GM18517 (cell line): ENCODE measurements around the gene IL36RN.
"Not testable (repeated sequence)": the region's sequence is repeated elsewhere in the genome, so short reads cannot be mapped to it uniquely, and the experiment has no call there.

ENCODE experiments used
- ATAC-seq: cut with Tn5 transposase; IDR thresholded peaks from one replicate; pipeline ENCODE4 v1.9.1; 2021; ENCODE audit warnings: mild to moderate bottlenecking, moderate library complexity; ENCODE audit not compliant: unreplicated experiment

IL36RN gene

DNA sequence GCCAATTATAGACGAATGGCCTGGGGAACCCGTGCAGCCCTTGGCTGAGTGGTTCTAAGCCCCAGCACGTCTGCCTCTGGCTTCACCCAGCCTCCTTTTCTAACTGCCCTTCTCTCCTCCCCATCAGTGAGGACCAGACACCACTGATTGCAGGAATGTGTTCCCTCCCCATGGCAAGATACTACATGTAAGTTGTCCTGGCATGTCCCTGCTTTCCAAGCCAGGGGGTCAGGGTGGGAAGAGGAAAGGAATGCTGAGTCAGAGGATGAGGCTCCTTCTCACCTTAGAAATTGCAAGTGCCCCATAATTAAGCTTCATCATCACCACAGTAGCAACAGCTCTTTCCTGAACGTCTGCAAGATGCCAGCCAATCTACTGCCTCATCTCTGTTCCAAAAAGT, 13.6 kb downstream of the IL36RN start:
- no peak for ATAC-seq

DNA sequence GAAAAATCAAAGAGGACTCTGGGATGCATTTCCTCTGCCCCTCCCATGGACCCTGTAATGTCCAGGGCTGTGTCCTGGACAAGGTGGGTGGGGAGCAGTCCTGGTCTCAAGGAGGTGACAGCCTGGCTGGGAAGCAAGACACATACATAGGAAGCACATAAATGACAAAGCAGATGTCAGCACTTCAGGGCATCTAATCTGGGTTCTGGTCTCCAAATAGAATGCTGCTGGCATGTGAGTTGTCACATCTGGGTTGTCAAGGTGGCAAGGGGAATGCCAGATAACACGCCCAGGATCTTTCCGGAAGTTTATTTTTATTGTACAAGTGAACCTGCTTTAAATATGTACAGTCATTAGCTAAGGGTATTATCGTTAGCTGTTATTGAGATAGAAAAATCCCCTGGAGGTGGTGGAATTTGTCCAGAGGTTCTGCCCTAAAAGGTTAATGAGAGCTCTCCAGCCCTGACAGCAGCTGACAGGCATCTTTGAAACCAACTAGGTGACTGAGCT, 14.4 kb downstream of the IL36RN start:
- no peak for ATAC-seq

DNA sequence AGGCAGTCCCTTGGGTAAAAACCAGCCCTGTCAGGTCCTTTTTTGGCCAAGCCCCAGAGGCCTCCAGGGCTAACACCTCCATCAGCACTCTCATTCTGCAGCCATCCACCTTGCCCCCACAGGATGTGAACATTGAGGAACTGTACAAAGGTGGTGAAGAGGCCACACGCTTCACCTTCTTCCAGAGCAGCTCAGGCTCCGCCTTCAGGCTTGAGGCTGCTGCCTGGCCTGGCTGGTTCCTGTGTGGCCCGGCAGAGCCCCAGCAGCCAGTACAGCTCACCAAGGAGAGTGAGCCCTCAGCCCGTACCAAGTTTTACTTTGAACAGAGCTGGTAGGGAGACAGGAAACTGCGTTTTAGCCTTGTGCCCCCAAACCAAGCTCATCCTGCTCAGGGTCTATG, 16.0 kb downstream of the IL36RN start:
- no peak for ATAC-seq

DNA sequence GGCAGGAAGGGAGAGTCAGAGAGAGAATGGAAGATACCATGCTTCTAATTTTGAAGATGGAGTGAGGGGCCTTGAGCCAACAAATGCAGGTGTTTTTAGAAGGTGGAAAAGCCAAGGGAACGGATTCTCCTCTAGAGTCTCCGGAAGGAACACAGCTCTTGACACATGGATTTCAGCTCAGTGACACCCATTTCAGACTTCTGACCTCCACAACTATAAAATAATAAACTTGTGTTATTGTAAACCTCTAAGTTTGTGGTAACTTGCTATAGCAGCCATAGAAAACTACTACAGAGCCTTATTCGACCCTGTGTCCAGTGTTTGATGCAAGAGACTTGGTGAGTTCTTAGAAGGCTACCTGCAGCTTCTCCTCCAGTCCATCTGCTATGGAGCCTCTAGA, 16.6 kb downstream of the IL36RN start:
- ATAC-seq = no peak

DNA sequence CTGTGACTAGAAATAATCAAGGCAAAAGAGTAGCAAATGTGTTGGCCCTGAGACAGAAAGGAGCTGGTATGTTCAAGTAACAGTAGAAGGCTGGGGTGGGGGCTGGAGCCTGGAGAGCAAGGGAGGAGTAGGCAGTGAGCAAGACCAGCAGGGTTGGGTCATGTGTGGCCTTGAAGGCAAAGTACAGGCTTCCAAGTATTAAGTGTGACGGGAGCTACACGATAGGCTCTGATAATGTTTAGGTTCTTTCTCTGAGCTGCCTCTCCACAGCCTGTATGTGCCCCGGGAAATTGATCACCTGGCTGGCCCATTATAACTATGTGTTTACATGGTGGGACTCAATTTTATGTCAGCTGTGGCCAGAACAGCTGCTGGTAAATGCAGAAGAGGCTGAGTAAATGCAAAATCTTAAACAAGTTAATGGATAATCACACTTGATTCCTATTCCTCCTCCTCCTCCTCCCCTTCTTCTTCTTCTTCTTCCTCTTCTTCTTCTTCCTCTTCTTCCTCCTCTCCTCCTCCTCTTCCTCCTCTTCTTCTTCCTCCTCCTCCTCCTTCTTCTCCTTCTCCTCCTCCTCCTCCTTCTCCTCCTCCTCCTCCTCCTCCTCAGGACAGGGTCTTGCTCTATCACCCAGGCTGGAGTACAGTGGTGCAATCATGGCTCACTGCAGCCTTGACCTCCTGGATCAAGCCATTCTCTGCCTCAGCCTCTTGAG, 18.1 kb downstream of the IL36RN start:
- ATAC-seq = no peak

DNA sequence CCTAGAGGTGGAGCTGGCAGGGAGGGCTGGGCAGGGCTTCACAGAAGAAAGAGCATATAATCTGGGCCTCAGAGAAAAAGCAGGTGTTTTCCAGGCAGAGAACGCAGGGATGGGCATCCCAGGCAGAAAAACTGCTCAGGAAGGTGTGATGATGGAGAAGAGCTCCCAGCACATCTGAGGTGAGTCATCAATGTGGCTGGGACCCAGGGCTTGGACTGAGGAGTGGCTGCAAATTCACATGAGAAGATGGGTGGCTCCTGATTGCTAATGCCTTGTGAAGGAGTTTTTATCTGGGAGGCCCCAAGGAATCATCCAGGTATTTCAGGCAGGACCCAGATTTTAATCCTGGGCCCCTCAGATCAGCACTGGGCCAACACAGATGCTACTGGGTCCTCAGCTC, 18.9 kb downstream of the IL36RN start:
- no peak for ATAC-seq

DNA sequence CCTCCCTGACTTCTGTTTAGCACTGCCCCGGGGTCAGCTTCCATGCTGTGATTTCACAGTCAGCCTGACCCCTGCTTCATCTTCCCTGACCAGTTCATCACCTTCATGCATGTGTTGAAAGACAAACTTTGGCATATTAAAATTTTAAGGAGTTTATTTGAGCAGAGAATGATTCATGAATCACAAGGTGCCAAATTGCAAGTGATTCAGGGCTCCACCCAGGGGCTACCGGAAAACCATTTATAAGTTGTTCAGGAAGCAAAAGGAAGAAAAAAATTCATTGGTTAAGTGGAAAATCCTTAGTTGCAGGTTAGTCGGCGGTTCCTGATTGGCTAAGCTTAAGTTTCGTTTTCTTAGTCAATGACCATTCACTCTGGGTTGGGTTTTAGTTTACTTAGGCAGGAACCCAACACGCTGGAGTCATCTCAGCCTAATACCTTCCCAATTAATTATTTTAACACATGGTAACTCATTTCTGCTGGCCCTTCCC, 19.4 kb downstream of the IL36RN start:
- ATAC-seq = no peak

DNA sequence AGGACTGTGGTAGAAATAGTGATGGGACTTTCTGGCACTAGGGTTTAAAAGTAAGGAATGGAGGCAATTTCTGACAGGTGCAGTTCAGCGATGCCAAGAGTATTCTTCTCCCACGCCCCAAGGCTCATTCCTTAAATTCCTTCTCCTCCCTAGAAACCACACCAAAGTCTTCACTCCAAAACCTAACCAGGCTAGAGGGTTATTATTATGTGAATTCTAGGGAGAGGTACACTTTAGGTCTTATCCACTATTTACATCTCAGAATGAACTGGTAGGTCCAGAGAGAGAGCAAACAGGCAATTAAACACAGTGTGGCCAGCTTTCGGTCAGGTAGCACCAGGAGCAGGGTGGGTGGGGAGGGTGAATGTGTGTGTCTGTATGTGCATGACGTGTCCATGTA, 20.1 kb downstream of the IL36RN start:
- no peak for ATAC-seq

DNA sequence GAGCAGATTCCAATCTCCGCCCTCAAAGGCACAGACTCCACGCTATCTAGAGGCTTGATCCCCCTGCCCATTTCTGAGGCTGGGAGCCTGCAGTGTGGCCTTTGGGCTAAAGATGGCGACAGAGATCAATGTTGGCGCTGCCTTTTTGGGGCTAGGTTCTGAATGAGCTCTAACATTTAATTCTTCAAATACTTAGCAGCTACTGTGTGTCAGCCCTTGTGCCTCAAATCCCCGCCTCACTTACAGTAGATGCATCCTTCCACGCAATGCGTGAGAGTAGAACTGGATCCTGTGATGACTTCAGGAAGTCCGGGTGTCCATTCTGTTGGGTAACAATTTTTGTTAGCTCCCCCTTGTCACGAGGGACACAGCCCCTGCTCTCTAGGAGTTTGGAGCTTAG, 21.1 kb downstream of the IL36RN start:
- ATAC-seq = no peak

DNA sequence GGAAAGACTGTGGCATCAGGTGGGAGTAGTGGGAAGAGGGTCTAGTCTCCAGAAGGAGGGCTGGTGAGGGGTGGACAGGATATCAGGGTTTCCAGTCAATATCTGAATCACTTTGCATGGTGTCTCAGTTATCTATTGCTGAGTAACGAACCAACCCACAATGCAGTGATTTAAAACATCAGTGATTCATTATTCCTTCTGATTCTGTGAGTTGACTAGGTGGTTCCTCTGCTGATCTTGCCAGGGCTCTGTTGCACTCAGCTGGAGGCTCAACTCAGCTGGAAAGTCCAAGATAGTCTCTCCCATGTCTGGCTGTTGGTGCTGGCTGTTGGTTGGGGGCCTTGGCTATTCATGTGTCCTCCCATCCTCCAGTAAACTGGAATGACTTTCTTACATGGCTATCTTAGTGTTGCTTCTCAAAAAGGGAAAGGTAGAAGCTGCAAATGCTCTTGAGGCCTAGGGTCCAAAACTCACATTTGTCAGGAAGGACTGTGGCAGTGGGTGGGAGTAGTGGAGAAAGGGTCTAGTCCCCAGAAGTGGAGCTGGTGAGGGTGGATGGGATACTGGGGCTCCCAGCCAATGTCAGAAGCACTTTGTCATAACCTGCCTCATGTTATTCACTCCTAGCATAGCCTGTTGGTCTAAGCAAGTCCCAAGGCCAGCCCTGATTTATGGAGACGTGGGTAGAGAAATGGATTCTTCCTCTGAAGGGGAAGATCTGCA, 22.7 kb downstream of the IL36RN start:
- ATAC-seq = no peak

DNA sequence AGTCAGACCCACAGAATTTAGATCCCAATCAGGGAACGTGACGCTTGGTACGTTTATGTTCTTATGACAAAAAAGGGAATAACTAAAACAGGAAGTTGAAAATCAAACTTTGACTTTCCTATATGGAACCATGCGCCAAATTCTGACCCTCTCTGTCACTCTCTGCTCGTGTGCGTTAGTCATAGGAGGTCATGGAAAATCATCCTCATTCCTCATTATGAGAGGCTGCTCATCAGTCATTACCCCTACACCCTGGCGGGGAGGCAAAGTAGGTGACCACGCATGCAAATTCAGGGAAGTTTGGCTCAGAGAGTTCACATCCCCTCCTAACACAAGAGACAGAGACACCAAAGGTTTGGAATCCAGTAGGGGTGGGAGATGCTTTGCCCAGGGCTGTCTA, 24.3 kb downstream of the IL36RN start:
- ATAC-seq = no peak

DNA sequence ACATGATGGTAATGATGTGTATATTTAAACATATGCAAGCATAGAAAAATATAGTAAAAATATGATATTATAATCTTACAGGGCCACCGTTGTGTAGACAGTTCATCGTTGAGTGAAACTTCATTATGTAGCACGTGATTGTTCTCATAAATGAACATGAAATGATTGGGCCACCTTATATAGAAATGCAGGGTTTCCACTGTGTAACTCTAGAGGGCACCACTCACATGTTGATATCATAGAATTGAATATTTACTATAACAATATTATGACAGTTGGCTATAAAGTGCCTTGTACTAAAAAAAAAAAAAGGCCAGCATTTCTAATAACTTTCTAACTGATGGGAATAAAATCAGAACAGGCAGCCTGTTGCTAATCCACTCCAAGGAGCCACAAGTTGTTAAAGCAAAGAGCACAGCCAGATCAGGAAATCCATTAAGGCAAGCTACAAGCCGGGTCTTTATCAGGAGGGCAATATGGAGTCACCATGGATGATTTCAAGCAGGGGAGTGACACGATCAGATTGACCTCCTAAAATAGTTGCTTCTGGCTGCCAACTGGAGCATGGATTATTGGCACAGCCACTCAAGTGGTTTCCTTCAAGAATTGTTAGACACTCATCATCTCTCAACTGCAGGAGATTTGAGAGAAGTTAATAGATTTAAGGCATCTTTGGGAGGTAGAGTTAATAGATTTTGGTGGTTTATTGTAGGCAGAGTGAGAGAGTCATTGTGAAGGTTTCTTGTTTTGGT, 25.4 kb downstream of the IL36RN start:
- no peak for ATAC-seq

DNA sequence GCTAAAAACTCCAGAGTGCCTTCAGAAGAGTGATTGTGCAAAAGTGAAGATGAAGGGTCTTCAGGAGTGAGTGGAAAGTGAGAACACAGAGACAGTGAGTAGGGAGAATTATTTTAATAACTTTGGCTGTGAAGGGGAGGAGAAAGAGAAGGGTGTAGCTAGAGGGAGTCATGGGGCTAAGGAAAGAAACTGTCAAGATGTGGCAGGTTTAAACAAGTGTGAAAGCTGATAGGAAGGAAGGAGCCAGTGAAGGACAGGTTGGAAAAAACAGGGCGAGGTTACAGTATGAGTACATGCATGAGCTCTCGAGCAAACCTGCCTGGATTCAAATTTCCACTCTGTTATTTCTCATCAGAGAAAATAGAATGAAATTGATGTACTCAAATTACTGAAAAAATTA, 26.5 kb downstream of the IL36RN start:
- ATAC-seq = no peak

DNA sequence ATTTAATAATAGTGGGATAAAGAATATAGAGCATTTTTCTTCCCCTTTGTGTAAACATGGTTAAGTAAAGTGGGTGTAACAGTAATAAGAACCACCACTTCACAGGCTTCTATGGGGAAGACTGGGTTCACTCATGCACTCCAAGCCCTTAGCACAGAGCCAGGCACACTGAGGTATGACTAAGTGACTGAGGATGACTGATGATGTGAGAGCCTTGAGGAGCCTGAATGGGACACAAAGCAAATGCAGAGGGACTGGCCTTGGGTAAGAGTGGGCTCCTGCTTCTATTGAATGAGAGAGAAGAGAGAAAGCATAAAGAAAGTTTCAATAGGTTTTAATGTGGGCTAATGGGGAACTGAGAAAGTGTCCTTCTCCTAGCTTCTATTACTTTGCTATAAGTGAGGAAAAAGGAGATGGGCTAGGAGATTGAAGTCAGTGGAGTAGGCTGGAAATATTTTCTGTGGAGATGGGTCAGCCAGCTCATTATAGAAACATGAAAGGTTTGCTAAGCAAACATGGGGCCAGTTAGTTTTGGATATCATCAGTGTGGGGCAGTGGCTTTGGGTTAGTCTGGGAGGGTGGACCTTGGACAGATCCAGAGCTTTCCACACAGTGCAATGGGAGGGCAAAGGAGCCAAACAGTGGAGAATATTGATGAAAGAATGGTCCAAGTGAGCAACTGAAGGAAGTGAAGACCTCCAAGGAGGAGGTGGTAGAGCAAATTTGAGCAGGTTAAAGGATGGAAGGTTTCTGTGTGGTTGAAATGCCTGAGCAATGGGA, 29.4 kb downstream of the IL36RN start:
- no peak for ATAC-seq

DNA sequence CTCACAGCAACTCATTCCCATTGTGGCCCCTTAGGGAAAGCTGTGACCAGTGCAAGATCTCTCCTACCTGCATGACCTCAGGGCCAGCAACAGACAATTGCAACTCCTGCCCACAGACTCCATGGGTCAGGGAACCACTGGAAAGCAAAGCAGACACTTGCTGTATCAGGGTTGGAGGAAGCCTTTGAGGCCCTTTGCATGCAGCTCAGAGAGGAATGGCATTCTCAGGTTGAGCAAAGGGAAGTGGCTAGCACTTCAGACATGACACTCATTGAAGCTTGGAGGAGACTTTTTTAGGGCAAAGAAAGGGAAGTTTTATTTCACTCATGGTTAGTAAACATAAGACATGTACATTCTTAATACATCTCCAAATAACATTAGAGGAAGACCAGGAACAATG, 30.9 kb downstream of the IL36RN start:
- no peak for ATAC-seq

DNA sequence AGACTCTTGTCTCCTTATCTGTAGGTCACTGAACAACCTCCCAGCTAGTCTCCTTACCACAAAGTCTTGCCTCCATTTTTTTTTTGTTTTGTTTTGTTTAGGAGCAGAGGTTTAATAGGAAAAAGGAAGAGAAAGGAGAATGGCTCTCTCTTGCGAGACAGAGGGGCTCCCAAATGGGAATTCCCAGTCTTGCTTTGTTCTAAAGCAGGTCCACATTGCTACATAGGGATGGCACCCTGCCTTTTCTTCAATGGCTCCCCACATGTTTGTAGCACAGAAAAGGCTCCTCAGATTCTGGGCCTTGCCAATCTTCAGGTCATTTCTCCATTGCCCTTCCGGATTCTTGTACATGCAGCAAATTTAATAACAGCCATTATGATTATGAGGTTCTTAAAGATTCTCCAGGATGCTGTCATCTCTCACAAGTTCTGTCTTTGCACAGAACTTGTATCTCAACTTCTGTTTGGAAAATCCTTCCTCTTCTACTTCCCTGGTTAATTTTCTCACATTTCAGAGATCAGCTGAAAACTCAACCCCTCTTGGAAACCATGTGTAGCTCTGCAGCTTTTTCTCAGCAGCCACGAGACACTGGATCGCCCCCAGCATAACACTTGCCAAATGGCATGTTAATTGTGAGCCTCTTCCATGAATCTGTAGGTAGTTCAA, 32.4 kb downstream of the IL36RN start:
- ATAC-seq = no peak

DNA sequence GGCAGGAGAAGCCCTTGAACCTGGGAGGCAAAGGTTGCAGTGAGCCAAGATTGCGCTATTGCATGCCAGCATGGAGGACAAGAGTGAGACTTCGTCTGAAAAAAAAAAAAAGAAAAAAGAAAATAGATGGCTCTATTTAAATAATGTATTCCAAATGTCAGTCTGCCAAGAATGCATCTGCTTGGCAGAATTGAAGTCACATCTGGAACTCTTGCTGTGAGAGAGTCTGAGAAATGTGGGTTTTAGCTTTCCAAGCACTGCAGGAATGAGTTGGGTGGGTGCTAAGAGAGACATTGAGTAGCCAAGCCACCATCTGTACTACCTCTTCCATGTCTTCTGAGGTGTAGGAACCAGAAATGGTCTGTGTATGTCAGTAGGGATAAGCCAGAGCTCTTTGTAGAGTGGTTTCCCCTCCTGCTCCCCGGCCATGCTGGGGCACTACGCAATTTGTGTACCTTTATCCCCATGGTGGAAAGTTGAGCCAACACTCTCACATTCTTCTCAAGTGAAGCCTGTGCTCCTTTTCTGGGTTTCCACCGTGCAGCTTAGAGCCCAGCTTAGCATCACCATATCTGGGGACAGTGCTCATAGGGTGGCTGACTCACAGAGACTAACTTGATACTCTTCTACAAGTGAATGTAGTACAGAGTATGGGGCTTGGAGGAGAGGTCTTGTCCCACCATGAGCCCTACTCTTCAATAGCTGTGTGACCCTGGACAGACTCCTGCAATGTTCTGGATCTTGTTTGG, 34.0 kb downstream of the IL36RN start:
- ATAC-seq = no peak

DNA sequence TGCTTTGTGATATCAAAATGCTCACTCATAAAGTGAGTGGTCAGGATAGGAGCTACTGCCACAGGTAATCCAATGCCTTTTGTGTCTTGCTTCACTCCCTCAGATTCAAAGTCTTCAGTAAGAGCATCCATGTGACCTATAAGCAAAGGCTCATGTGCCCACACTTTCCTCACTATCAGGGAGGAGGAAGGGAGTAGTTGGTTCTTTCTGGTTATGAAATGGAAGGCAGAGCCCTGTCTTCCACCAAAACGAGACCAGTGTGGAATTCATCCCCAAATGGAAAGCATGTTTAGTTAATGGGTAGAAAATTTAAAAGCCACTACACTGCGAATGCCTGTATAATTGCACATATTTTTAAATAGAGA, 34.6 kb downstream of the IL36RN start:
- no peak for ATAC-seq

DNA sequence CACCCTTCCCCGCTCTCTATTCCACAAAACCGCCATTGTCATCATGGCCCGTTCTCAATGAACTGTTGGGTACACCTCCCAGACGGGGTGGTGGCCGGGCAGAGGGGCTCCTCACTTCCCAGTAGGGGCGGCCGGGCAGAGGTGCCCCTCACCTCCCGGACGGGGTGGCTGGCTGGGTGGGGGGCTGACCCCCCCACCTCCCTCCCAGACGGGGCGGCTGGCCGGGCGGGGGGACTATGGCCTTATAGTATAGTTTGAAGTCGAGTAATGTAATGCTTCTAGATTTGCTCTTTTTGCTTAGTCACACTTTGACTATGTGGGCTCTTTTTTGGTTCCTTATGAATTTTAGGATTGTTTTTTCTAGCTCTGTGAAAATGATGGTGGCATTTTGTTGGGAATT, 37.3 kb downstream of the IL36RN start:
- not testable (repeated sequence) for ATAC-seq
